Measurements from ENCODE around the gene ARFIP2. TPM values are rescaled to one million over a fixed set of nuclear protein-coding genes. Genes with fewer than 3 reads are reported as not detected.

Gene ARFIP2
- total RNA-seq, 2 experiments from 2014 or later: 44.3 to 44.6 TPM

GRCh38 chr11:6475936-6476335 lies 5.2 kb downstream of the ARFIP2 start:
- Mint-ChIP-seq H3K9me3 (no peaks in the 10 kb centered on the region), H3K36me3 (peaks cover 11% of the 10 kb centered on the region), H3K27ac (no peak overlapping the region), H3K4me3 (no peak overlapping the region), H3K27me3 (peaks cover 10% of the 10 kb centered on the region), H3K4me1 (peaks cover 26% of the 10 kb centered on the region)
- no peak for ATAC-seq (ENCODE audit: low read depth)
- DNase-seq: no peak
- POLR2A ChIA-PET: interaction anchor here (1.4 kb wide), 1 partner anchor 85 kb away, joined by 3 read pairs; no protein-coding TSS in a partner anchor

DNA sequence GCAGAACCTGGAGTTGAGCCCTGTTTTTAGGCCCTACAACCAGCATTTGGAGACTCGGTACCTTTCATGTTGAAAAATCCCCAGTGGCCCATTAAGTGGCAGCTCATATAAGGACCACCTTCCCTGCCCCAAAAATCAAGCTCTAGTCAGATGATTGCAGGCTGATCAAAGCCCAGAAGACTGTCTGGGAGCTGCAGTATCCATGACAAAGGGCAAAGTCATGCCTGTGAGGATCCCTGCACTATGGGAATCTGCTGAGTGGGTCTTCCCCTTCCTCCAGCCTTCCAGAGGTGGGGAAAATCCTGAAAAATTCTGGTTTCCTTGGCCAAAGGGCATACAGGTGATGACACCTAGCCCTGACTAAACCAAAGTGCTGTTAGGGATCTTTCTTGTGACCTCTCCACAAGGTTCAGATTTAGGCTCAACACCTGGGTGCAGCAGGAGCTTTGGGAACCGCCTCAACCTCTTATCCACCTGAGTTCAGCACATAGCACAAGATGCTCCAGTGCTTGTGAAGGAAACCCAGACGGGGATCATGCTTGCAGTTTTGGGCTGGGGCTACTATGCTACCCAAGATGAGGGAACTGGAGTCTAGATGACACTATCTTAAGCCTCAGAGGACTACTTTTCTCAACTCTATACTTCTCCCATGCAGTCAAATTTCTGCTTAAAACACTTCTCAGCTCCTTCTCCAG lies 6.2 kb downstream of the ARFIP2 start:
- Mint-ChIP-seq H3K4me1 (peaks cover 18% of the 10 kb centered on the region), H3K9me3 (no peaks in the 10 kb centered on the region), H3K27me3 (peaks cover 10% of the 10 kb centered on the region), H3K4me3 (peak overlapping the region; percentile 26), H3K36me3 (peaks cover 11% of the 10 kb centered on the region), H3K27ac (no peak overlapping the region)
- ATAC-seq (ENCODE audit: low read depth) (no peak), DNase-seq (no peak)
- POLR2A ChIA-PET: interaction anchor here (0.7 to 1.4 kb wide), 4 partner anchors 9 to 154 kb away, joined by 3 to 4 read pairs (median 3); no protein-coding TSS in a partner anchor

- H3K4me1 Mint-ChIP-seq: peaks cover 16% of the 10 kb centered on the region
- H3K27me3 Mint-ChIP-seq: peaks cover 10% of the 10 kb centered on the region
- DNase-seq (no peak), ATAC-seq (ENCODE audit: low read depth) (no peak)
- no peaks in the 10 kb centered on the region for H3K9me3 Mint-ChIP-seq
- H3K36me3 Mint-ChIP-seq: peaks cover 11% of the 10 kb centered on the region
- POLR2A ChIA-PET: interaction anchor here (1.4 kb wide), 1 partner anchor 10 kb away, joined by 4 read pairs; no protein-coding TSS in a partner anchor
- peak overlapping the region; percentile 81 for H3K4me3 Mint-ChIP-seq
- H3K27ac Mint-ChIP-seq: no peak overlapping the region
These were observed 6.7 kb downstream of the ARFIP2 start for GRCh38 chr11:6474413-6474792.

DNA sequence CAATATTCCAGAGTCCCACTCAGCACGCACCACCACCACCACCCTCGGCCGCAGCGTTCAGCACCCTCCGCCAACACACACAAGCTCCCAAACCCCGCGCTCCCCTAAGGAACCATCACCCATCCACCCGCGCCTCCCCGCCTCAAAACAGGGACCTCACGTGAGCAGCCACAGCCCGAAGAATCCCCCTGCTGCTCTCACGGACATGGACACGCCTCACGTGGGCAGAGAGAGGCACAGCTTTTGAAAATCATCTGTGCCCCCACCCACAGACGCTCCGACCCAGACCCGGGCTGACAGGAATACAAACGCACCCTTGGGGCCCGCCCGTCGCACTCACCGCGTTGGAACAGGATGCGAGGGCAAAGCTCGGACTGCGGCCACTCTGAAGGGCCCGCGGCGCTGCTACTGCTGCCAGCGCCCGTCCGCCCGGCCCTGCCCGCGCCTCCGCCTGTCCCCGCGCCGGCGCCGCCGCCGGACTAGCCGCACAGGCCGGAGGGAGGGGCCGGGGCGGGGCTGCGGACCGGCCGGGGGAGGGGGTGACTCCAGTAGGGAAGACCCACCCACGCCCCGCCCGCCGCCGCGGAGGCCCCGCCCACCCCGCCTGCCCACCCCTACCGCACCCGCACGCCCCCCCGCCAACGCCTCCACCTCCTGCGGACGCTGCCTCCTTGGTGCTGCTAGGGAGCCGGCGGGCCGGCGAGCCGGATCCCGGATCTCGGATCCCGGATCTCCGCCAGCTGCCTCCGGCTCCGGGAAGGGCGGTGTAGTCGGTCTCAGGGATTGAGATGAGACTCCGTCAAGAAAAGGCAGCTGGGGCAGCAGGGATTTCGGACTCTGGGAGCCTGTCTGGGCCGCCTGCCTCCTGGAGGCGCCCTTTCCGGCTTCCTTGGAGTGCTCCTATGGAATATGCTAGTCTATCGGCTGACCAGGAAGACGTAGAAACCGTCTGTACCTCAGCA lies 7.4 kb downstream of the ARFIP2 start, which contains the start of gene TRIM3:
TSS of gene TRIM3 (minus strand) at position 491 of the 962 bp plus-strand sequence. CDS start 8,246 bp downstream, outside the sequence.
- Mint-ChIP-seq H3K4me1 (peaks cover 10% of the 10 kb centered on the region), H3K9me3 (no peaks in the 10 kb centered on the region), H3K27ac (peak within 1 kb of the TSS; percentile 28), H3K36me3 (peaks cover 7% of the 10 kb centered on the region), H3K4me3 (peak within 1 kb of the TSS; percentile 85), H3K27me3 (peaks cover 10% of the 10 kb centered on the region)
- POLR2A ChIA-PET: interaction anchor here (1.0 to 1.4 kb wide), 3 partner anchors 8 to 54 kb away, joined by 3 to 5 read pairs (median 4); partner anchors contain the start of genes ARFIP2 and TIMM10B
- DNase-seq: peak; percentile 70
- peak; percentile 76 for ATAC-seq (ENCODE audit: low read depth)

- no peak for DNase-seq
- H3K4me3 Mint-ChIP-seq: peak overlapping the region; percentile 63
- H3K27ac Mint-ChIP-seq: no peak overlapping the region
- no peaks in the 10 kb centered on the region for H3K9me3 Mint-ChIP-seq
- POLR2A ChIA-PET: interaction anchor here (0.6 to 1.3 kb wide), 4 partner anchors 9 to 54 kb away, joined by 3 to 5 read pairs (median 3); partner anchors contain the start of genes ARFIP2 and TIMM10B
- H3K27me3 Mint-ChIP-seq: peaks cover 10% of the 10 kb centered on the region
- peaks cover 7% of the 10 kb centered on the region for H3K36me3 Mint-ChIP-seq
- H3K4me1 Mint-ChIP-seq: peaks cover 10% of the 10 kb centered on the region
- no peak for ATAC-seq (ENCODE audit: low read depth)
These were observed 8.2 kb downstream of the ARFIP2 start for GRCh38 chr11:6472934-6473333.

GRCh38 chr11:6469599-6469998 lies 11.5 kb downstream of the ARFIP2 start:
- Mint-ChIP-seq H3K27me3 (peaks cover 14% of the 10 kb centered on the region), H3K4me3 (no peak overlapping the region), H3K9me3 (no peaks in the 10 kb centered on the region), H3K4me1 (peaks cover 16% of the 10 kb centered on the region), H3K27ac (no peak overlapping the region), H3K36me3 (no peaks in the 10 kb centered on the region)
- DNase-seq (no peak), ATAC-seq (ENCODE audit: low read depth) (no peak)
- POLR2A ChIA-PET: no interaction called here

- no peak overlapping the region for H3K4me3 Mint-ChIP-seq
- H3K4me1 Mint-ChIP-seq: peaks cover 16% of the 10 kb centered on the region
- POLR2A ChIA-PET: no interaction called here
- no peaks in the 10 kb centered on the region for H3K9me3 Mint-ChIP-seq
- ATAC-seq (ENCODE audit: low read depth) (no peak), DNase-seq (no peak)
- peaks cover 14% of the 10 kb centered on the region for H3K27me3 Mint-ChIP-seq
- no peaks in the 10 kb centered on the region for H3K36me3 Mint-ChIP-seq
- no peak overlapping the region for H3K27ac Mint-ChIP-seq
These were observed 12.2 kb downstream of the ARFIP2 start for GRCh38 chr11:6468712-6469495.

- ATAC-seq (ENCODE audit: low read depth) (no peak), DNase-seq (no peak)
- Mint-ChIP-seq H3K9me3 (no peaks in the 10 kb centered on the region), H3K4me3 (no peak overlapping the region), H3K27ac (no peak overlapping the region), H3K27me3 (no peaks in the 10 kb centered on the region), H3K36me3 (peaks cover 8% of the 10 kb centered on the region), H3K4me1 (no peaks in the 10 kb centered on the region)
- POLR2A ChIA-PET: no interaction called here
These were observed 22.1 kb downstream of the ARFIP2 start for GRCh38 chr11:6459099-6459450.

- POLR2A ChIA-PET: no interaction called here
- H3K9me3 Mint-ChIP-seq: no peaks in the 10 kb centered on the region
- no peaks in the 10 kb centered on the region for H3K27me3 Mint-ChIP-seq
- DNase-seq: no peak
- no peaks in the 10 kb centered on the region for H3K4me1 Mint-ChIP-seq
- H3K4me3 Mint-ChIP-seq: no peak overlapping the region
- peaks cover 4% of the 10 kb centered on the region for H3K36me3 Mint-ChIP-seq
- no peak for ATAC-seq (ENCODE audit: low read depth)
- no peak overlapping the region for H3K27ac Mint-ChIP-seq
These were observed 22.6 kb downstream of the ARFIP2 start for GRCh38 chr11:6458352-6459098.

DNA sequence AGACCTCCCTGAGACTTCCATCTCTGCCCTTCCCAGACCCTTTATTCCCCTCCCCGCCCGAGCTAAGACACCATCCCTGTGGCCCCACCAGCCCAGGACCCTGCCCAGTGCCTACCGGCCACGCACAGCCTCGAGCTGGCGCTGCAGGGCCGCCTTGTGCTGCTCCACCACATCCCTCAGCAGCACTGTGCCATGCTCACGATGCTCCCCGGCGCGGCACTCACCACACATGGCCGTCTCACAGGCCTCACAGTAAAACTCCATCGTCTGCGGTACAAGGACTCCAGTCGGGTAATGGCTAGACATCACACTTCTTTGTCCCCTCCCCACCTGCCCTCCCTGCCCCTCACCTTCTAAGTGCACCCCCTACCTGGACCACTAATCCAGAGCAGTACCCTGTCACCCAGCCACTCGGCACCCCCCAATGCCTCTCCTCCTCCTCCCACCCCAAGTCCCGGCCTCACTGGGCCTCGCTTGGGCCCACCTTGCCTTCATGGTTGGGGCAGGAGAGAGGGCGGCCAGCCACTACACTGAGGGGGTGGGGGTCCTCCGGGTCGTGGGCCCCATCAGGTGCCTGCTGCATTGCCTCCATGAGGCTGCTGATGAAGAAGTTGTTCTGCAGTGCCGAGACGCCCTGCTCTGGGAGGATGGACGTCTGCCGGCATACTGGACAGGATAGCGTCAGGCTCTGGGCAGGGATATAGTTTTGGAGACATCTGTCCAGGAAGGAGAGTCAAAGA lies 23.4 kb downstream of the ARFIP2 start:
- DNase-seq (no peak), ATAC-seq (ENCODE audit: low read depth) (no peak)
- Mint-ChIP-seq H3K27ac (no peak overlapping the region), H3K9me3 (no peaks in the 10 kb centered on the region), H3K36me3 (peaks cover 2% of the 10 kb centered on the region), H3K4me1 (no peaks in the 10 kb centered on the region), H3K27me3 (no peaks in the 10 kb centered on the region), H3K4me3 (no peak overlapping the region)
- POLR2A ChIA-PET: no interaction called here

- H3K4me3 Mint-ChIP-seq: no peak overlapping the region
- no peaks in the 10 kb centered on the region for H3K4me1 Mint-ChIP-seq
- POLR2A ChIA-PET: no interaction called here
- DNase-seq (no peak), ATAC-seq (ENCODE audit: low read depth) (no peak)
- no peaks in the 10 kb centered on the region for H3K27me3 Mint-ChIP-seq
- H3K27ac Mint-ChIP-seq: no peak overlapping the region
- no peaks in the 10 kb centered on the region for H3K9me3 Mint-ChIP-seq
- H3K36me3 Mint-ChIP-seq: peaks cover 2% of the 10 kb centered on the region
These were observed 24.6 kb downstream of the ARFIP2 start for GRCh38 chr11:6456361-6457073.
